GM18505 (cell line): ENCODE data around the gene PHLDB1.

Experiments
- ATAC-seq: cut with Tn5 transposase; IDR thresholded peaks from one replicate; pipeline ENCODE4 v1.9.1; 2021; ENCODE audit not compliant: unreplicated experiment
- POLR2A ChIP-seq: IDR thresholded peaks from 4 replicates; pipeline ENCODE4 v1.6.1; 2011; ENCODE audit warnings: borderline replicate concordance; ENCODE audit not compliant: insufficient read depth, insufficient read length; ENCODE audit errors: extremely low read depth

The PHLDB1 gene

GRCh38 chr11:118633319-118633690, 25.9 kb downstream of the PHLDB1 start:
- no peak for ATAC-seq
- TF ChIP-seq POLR2A, result no peak

DNA sequence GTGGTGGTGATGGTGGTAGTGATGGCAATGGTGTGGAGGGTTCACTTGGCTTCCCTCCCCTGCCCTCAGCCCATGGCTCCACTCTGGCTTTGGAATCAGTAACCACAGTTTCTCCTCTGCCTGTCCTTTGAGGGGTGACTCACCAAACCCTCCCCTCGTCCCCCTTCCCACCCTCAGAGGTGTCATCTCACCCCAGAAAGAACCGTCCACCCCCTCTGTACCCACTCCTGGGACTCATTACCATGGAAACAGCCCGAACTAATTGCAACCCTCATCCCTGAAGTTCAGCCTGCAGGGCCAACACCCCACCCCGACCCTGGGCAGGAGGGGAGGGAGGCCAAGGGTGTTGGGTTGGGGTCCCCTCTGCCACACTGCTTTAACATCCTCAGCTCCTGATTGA, 26.6 kb downstream of the PHLDB1 start:
- TF ChIP-seq POLR2A, result no peak
- no peak for ATAC-seq

- ATAC-seq, result no peak
- no peak for TF ChIP-seq POLR2A
Measured at GRCh38 chr11:118634431-118635236, 27.2 kb downstream of the PHLDB1 start.

GRCh38 chr11:118635237-118635591, 27.8 kb downstream of the PHLDB1 start:
- no peak for TF ChIP-seq POLR2A
- no peak for ATAC-seq

- TF ChIP-seq POLR2A, result no peak
- no peak for ATAC-seq
Measured at GRCh38 chr11:118635642-118636041, 28.2 kb downstream of the PHLDB1 start.

- TF ChIP-seq POLR2A, result no peak
- ATAC-seq, result no peak
Measured at GRCh38 chr11:118636569-118637290, 29.3 kb downstream of the PHLDB1 start.

- TF ChIP-seq POLR2A, result no peak
- ATAC-seq, result no peak
Measured at GRCh38 chr11:118638726-118639125, 31.3 kb downstream of the PHLDB1 start.

DNA sequence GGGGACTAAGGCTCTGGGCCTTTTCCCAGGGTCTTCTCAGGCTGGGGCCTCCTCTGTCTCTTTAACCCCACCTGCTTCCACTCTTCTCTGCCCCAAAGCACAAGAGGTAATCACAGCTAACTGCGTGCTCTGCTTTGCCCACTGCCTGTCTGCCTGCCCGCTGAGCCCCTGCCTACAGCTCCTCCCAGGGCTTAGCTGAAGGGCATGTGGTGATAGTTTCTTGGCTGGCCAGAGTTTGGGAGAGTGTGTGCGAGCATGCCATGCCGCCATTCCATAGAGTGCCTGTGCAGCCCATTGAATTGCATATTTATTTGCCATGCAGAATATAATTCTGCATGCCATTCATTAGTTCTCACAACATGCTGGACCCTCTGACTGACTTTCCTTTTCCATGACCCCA, 32.5 kb downstream of the PHLDB1 start:
- ATAC-seq, result no peak
- no peak for TF ChIP-seq POLR2A

DNA sequence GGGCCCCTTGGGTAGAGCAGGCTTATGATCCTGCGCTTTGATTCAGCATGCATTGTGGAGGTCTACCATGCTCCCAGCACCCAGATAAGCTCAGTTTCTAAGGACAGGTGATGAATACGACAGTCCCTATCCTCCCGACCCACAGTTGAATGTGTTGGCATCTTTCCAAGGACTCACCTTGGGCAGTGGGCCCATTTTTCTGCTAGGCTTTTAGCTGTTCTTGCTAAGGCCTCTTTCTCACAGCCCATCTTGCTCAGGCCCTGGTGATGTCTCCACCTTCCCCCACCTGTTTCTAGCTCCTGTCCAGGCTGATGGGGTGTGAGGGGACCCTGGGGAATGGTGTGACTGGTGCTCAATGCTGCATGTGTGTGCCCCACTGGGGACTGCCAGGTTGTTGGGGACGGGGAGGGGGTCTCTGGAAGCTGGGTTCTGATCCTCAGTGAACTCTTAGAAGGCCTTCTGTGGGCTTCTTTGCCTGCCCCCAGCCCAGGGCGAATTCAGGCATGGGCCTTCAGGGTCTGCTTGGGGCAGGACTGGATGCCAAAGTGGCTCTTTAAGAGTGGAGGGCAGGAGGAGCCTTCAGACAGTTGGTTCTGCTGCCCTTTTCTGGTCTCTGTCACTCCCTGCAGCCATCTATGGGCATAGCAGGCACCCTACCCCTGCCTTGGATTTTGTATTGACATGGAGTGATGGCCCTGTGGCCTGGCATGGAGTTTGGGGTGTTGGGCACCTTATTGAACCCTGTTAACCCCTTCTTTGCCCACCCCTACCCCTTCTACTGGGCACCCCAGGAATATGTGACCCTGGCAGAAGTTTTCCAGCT, 33.1 kb downstream of the PHLDB1 start:
- no peak for TF ChIP-seq POLR2A
- ATAC-seq, result no peak

GRCh38 chr11:118641397-118642019, 34.1 kb downstream of the PHLDB1 start:
- no peak for ATAC-seq
- TF ChIP-seq POLR2A, result no peak

GRCh38 chr11:118643142-118643994, 36.0 kb downstream of the PHLDB1 start:
- no peak for ATAC-seq
- no peak for TF ChIP-seq POLR2A

DNA sequence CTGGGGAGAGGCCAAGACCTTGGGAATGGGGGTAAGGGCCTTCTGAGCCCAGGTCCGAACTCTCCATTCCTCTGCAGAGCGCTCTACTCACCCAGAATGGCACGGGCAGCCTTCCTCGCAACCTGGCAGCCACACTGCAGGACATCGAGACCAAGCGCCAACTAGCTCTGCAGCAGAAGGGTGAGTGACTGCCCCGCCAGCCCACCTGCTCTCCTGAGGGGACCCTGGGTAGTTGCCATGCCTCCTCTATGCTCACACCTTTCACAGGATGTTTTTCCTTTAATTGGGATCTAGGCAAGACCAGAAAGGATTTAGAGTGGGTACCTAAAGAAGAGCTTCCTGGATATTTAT, 36.6 kb downstream of the PHLDB1 start:
- no peak for TF ChIP-seq POLR2A
- no peak for ATAC-seq

DNA sequence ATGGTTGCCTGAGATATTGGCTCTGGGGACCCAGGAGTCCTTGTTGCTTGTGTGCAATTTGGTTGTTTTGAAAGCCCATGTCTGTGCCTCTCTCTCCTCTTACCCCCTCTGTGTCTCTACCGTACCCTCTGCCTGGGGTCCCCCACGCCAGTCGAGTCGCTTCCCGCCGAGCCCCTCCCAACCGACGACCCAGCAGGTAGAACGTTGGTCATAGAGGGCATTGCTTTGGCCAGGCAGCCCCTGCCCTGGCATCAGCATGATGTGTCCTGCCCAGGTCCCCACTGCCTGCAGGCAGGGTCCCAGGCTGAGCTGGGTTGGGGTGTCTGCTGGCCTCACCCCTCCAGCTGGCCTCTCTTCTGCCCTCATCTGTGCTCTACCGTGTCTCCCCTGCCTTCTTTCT, 37.1 kb downstream of the PHLDB1 start:
- TF ChIP-seq POLR2A, result no peak
- ATAC-seq, result no peak

- no peak for TF ChIP-seq POLR2A
- no peak for ATAC-seq
Measured at GRCh38 chr11:118645066-118645715, 37.8 kb downstream of the PHLDB1 start.
